ENCODE data around the gene C16orf96.

Gene C16orf96

DNA sequence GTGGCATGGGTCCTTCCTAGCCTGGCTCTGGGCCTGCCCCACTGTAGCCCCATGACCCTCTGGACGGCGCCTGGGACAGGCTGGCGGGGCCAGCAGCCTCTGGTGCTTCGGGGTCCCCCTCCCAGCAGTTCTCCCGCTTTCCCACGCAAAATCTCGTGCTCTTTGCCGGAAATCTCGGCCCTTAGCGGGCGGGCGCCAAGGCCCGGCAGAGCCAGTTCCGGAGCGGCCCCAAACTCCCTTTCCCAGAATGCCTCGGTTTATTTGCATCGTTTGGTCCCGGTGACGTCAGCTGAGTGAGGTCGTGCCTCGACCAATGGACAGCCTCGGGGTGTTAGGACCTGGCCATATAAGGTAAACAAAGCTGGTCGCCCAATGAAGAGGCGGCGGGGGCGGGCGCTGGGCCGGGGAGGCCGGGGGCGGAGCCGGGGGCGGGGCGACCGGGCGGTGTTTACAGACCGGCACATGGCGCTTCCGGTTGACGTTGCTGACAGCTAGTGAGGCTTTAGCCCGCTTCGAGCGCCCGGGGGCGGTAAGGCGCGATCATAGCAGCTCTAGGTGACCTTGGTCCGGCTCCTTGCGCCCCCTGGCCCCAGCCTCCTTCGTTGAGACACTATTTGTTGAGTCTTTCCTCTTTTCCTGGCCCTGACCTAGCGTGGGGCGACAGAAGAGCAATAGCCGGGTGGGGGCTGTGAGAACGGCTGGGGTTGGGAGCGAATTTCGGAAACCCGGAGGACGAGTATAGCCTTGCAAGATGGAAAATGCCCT is 60.1 kb downstream of the C16orf96 start:
- peak; percentile 100 for DNase-seq (ENCODE audit: low spot score)

DNA sequence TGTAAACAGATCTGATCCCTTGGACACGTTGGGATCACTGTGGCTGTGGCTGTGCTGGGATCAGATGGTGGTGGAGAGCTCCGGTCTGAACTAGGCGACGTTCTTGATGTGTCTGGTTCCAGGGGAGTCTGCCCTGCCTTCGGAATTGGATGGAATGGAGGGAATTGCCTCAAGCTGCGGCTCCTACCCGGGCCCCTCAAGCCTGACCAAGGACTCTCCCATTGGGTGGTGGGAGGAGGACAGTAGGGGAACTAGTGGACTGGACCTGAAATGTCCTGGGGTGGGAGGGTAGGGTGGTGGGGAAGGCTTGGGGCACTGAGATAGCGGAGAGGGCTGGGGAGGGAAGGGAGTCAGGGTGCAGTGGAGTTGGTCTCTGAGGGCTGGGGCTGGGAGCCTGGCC is 61.7 kb downstream of the C16orf96 start:
- DNase-seq (ENCODE audit: low spot score), result no peak

DNA sequence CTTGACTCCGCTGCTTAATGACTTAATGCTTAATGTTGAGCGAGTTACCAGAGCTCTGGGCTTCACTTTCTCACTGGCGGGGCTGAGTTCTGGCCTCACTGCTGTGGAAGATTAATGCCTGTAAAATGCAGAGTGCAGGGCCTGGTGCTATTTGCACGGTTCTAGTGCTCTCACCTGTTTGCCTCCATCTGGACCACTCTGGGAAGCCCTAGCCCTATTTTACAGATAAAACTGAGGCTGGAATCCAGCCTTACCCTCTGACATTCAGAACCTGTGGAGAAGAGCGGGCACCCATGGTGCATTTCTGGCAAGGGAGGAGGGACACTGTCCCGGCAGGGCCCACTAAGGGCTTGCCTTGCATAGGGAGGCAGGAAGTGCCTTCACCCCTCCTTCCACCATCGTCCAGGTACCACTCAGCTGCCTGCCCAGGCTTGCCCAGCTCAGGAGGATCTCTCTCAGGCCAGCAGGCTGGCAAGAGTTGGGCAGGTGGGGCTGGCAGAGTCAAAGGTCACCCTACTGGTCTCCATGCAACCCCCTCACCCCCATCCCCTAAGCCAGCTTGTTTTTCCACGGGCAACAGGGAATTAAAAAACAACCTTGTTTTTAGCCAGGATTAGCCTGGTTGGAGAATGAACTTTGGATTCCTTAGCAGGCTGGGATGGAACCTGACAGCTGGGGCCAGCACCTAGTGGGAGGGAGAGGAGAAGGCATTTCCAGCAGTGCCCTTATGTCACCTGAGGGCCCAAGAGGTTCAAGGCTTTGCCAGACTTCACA is 62.7 kb downstream of the C16orf96 start:
- DNase-seq (ENCODE audit: low spot score), result no peak

- no peak for DNase-seq (ENCODE audit: low spot score)
Measured at GRCh38 chr16:4623593-4623992, 67.5 kb downstream of the C16orf96 start.

GRCh38 chr16:4624015-4624826 is 68.1 kb downstream of the C16orf96 start, which contains the start of gene MGRN1:
Gene MGRN1, plus strand, starts transcription at chr16:4624826. Its CDS starts 135 bp downstream, at chr16:4624961.
- peak; percentile 99 for DNase-seq (ENCODE audit: low spot score)

DNA sequence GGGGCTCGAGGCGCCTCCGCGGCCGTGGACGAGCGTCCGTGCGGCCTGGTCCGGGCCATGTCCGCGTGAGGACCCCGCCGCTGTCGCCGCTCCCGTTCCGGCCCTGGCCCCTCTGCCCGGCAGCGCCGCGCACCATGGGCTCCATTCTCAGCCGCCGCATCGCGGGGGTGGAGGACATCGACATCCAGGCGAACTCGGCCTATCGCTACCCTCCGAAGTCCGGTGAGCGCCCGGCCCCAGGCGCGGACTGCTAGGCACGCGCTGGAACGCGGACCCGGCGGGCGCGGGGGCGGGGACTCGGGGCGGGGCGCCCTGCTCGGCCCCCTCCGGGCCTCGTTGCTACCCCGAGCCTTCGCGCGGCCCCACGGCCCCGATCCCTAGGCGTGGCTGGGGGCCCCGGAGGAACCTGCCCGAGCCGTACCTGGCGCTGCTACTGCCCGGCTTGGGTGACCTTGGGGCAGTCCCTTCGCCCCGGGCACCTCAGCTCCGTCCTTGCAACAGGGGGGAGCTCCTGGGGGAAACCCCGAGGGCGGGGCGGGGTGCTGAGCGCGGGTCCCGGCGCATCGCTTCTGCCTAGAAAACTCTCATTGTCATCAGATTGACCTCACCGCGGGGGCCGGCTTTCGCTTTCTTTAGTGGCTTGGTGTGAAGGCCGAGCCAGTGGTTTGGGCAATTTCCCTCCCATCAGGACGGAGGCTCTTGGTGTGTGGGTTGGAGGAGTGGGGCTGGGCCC is 68.9 kb downstream of the C16orf96 start:
- DNase-seq (ENCODE audit: low spot score), result no peak

- peak; percentile 57 for DNase-seq (ENCODE audit: low spot score)
Measured at GRCh38 chr16:4625560-4626159, 69.5 kb downstream of the C16orf96 start.

GRCh38 chr16:4626396-4626795 is 70.3 kb downstream of the C16orf96 start:
- no peak for DNase-seq (ENCODE audit: low spot score)

DNA sequence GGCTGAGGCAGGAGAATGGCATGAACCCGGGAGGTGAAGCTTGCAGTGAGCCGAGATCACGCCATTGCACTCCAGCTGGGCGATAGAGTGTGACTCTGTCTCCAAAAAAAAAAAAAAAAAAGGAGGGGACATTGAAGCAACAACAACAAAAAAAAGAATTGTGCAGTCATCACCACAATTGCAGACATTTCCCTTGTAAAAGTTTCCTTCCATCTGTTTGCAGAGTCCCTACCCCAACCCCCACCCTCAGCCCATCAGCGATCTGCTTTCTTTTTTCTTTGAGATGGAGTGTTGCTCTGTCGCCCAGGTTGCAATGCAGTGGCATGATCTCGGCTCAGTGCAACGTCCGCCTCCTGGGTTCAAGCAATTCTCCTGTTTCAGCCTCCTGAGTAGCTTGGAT is 72.1 kb downstream of the C16orf96 start:
- DNase-seq (ENCODE audit: low spot score), result no peak

DNA sequence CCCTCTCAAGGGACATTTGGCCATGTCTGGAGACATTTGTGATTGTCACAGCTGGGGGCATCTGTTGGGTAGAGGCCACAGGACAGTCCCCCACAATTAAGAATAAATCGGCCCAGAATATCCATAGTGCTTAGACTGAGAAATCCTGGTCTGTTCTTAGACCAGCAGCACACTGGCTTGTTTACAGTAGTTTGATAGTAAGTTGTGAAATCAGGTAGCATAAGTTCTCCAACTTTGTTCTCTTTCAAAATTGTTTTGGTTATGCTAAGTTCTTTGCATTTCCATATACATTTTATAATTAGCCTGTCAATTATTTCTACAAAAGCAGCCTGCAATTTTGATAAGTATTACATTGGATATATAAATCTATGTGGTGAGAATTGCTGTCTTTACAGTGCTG is 75.3 kb downstream of the C16orf96 start:
- DNase-seq (ENCODE audit: low spot score), result no peak

DNA sequence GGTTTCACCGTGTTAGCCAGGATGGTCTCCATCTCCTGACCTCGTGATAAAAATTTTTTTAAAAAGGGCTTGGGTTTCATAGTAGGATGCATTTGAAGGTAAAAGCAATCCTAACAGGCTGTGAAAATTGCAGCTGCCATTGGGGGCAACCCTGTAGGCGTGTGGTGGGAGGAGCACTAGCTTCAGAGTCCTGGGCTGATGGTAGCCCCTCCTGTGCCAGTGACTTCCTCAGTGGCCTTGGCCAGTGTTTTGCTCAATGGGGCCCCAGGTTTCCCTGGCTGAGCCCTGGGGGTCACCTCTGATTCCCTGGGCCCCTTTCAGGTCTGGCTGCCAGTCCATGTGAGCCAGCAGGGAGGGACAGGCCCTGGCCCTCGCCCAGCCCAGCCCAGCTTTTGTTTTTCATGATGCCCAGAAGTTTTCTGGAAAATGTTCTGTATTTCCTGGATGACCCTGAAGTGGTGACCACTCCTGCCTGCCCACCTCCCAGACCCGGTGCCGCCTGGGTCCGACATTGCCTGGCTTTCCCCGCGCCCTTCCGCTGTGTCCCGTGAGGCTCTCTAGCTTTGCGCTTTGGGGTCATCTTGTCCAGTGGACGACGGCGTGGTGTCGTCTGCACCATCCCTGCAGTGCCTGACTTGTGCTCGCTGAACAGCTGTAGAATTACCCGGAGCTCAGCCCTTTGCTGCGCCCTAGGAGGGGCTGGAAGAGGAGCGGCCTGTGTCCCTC is 77.9 kb downstream of the C16orf96 start:
- DNase-seq (ENCODE audit: low spot score), result no peak

DNA sequence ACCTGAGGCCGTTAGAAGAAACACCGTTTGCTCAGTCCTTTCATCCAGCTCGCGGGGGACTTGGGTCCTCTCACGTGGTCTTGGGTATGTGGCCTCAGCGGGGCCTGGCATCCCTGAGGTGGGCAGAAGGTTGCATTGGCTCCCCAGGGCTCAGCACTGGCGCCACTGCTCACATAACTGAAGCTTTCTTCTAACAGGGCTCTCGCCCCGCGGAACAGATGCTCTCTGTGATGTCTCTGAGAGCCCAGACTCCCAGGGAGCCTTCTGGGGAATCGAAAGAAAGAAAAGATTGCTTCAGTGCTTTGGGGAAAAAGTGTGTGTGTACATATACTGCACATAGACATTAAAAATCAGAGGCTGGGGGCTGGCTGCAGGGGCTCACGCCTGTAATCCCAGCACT is 78.6 kb downstream of the C16orf96 start:
- DNase-seq (ENCODE audit: low spot score), result peak; percentile 46

DNA sequence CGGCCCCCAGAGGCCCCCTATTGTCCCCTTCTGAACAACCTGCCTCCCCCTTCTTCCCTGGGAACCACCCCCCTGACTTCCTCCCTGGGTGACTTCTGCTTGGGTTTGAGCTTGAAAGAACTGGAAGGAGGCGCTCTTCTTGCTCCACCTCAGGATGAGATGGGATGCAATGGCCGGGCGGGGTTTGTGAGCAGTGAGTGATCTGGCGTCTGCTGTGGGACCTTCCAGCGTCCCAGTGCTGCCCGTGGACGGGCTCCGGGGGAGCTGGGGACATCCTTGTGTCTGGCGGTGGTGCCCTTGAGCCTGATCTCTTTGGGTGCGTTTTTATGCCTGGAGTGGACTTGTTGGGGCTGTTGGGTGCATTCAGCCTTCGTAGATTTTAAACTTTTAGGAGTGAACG is 80.1 kb downstream of the C16orf96 start:
- no peak for DNase-seq (ENCODE audit: low spot score)

GRCh38 chr16:4637501-4638166 is 81.5 kb downstream of the C16orf96 start:
- DNase-seq (ENCODE audit: low spot score), result no peak

DNA sequence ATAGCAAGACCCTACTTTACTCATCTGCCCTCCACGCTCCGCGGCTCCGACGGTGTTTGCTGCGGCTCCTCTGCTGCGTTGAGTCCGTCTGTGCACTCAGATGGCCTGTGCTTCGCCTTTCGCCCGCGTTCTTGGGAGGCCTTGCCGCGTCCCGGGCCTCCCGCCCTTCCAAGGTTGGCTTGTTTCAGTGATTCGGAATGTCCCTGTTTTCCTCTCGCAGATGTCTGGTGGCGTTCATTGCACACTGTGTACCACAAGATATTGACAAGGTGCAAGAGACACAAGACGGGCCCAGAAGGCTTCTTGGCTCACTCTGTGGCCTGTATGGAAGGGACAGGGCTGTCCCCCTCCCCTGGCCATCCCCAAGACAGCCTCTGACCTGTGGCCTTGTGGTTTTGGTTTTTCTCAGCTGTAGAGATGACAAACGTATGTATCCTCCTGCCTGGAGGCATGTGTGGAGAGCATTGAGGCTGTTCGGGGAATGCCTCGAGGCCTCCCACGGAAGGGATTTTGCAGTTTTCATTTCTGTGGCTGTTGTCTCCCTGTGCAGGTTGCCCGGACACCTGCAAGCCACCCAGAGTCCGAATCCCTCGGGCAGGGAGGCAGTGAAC is 83.9 kb downstream of the C16orf96 start:
- DNase-seq (ENCODE audit: low spot score), result no peak

DNA sequence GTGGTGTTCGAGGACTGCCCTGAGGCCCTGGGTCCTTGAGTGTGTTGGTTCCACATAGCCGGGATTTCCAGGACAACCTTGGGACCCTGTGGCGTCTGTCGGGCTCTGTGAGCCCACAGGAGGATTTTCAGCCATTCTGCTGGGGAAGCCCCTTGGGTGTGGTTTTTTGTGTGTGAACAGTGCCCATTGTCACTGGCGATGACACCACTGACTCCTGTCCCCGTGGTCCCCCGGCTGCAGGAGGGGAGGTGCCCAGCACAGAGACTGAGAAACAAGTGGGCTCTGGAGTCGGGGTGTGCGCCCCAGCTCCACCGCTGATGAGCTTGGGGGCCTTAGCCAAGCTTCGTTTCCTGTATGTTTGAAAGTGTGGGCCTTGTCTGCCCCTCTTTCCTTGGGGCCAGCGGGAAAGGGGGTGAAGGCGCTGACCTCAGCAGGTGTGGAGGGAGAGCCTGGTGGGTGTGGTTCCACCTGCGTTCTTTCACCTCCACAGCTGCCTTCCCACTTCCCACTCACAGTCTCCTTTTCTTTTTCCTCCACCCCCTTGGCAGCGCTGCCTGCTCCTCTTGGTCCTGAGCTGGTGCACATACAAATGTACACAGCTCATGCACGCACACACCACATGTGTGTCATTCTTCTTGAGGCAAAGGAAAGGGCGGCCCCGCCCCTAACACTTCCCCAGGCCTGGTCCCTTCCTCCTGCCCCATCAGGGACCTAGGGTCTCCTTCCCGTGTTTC is 84.6 kb downstream of the C16orf96 start:
- no peak for DNase-seq (ENCODE audit: low spot score)

- no peak for DNase-seq (ENCODE audit: low spot score)
Measured at GRCh38 chr16:4641306-4641687, 85.2 kb downstream of the C16orf96 start.

DNA sequence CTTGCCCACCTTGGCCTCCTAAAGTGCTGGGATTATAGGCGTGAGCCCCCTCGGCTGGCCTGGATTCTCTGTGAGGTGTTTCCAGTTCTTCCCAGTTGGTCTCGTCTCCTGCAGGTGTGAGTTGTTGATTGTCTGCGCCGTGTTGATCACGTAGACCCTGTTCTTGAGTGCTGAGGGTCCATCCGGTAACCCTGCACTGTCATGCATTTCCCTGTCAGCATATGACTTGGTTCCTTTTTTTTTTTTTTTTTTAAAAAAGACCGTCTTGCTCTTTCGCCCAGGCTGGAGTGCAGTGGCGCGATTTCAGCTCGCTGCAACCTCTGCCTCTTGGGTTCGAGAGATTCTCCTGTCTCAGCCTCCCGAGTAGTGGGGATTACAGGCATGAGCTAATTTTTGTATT is 85.8 kb downstream of the C16orf96 start:
- DNase-seq (ENCODE audit: low spot score), result no peak

Measured in pons (tissue), 1 donor.